GM21717 (cell line): ENCODE results near the gene ST6GALNAC4.

ENCODE experiments used
- ATAC-seq: cut with Tn5 transposase; IDR thresholded peaks from one replicate; pipeline ENCODE4 v1.9.1; 2021; ENCODE audit warnings: mild to moderate bottlenecking, moderate library complexity; ENCODE audit not compliant: unreplicated experiment

The ST6GALNAC4 gene

GRCh38 chr9:127915801-127916719 lies 781 bp downstream of the ST6GALNAC4 start:
- no peak for ATAC-seq

DNA sequence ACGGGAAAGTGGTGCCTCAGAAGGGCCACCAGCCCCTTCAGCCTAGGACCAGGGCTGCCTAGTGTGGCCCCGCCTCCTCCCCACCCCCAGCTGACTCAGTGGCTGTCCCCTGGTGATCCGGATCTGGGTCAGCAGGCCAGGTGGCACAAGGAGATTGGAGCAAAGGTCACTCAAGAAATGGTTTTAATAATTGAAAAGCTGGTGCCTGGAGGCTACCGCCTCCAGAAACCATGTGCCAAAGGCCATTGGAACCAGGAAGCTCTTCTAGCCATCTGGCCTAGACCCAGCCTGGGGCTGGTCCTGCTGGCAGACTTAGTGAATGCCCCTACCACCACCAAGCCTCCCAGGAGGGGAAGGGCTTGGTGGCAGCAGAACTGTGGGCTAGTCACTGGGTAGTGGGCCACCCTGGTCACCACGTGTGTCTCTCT lies 1.5 kb downstream of the ST6GALNAC4 start:
- no peak for ATAC-seq

- no peak for ATAC-seq
Observed at GRCh38 chr9:127913682-127914081, 3.2 kb downstream of the ST6GALNAC4 start.

DNA sequence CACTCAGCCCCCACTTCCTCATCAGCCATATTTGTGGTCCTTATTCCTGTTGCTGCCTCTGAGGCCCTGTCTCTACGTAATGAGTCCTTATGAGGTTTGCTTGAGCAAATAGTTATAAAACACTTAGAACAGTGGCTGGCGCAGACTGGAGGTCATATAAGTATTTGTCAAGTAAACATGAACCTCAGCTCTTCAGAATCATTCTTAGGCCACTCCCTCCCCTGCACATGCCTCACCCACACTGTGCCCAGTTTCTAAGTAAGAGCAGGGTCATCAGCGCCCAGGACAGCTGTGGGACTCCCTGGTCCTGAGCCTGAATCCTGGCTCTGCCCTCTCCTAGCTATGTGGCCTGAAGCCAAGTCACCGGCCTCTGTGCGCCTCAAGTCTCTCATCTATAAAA lies 4.0 kb downstream of the ST6GALNAC4 start:
- ATAC-seq, result no peak

DNA sequence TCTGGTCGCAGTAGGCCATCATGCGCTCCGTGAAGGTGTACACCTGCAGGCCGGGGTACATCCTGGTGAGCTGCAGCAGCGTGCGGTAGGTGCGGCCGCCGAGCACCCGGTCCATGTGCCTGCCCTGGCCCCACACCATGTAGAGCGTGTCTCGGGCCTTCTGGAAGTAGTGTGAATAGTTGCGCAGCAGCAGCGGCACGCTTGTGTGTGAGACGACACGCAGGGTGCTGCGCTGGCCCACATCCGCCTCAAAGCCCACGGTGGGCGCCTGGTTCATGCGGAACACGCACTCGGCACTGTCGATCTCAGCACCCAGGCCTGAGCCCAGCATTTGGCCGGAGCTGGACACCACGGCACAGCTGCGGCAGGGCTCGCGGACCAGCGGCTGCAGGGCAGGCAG lies 4.5 kb downstream of the ST6GALNAC4 start:
- no peak for ATAC-seq

GRCh38 chr9:127910613-127911205 lies 6.1 kb downstream of the ST6GALNAC4 start:
- no peak for ATAC-seq

DNA sequence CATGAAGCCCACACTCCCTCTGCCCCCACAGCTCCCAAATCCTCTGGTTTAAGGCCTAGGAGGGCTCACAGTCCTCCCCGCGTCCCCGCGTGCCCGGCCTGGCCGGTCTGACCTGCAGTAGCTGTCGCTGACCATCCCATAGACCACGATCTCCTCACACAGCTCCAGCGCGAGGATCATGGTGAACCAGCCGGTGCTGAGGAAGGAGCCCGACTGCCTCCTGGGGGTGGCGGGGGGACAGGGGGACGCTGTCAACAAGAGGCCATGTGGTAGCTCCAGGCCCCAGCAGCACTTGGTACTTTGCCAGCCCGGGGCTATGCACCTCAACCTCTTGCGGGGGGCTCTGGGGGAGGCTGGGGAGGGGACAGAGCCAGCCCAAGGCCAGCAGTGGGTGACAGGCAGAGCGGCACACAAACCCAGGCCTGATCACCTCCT lies 7.0 kb downstream of the ST6GALNAC4 start:
- ATAC-seq, result no peak

DNA sequence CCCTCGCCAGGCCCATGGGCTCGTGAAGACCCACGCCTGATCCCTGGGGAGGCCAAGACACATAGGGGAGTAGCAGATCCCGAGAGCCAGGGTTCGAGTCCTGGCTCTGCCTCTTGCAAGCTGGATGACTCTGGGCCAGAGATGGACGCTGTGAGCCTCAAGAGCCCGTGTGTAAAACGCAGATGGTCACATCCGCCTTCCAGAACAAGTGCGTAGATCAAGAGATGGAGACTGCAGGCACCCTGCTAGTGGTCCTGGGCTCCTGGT lies 8.2 kb downstream of the ST6GALNAC4 start:
- ATAC-seq, result no peak

GRCh38 chr9:127907867-127908659 lies 8.8 kb downstream of the ST6GALNAC4 start:
- ATAC-seq, result no peak

DNA sequence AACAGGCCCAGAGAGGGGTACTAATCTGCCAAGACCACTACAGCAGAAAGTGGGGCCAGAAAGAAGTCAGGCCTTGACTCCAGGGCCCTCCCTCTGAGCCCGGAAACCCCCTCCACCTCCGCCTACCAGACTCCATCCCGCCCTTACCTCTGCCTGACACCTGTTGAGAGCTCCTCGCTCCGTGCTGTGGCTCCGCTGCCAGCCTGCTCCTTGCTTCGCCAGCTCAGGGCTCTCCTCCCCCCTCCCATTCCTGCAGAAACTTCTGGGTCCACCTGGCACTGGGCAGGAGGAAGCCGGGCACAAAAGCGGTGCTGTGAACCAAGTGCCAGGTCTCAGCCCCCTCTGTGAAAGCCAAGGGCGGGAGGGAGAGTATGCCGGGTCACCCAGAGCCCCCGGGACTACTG lies 11.1 kb downstream of the ST6GALNAC4 start:
- peak; percentile 36 for ATAC-seq

- ATAC-seq, result no peak
Observed at GRCh38 chr9:127905004-127905728, 11.7 kb downstream of the ST6GALNAC4 start.

- ATAC-seq, result no peak
Observed at GRCh38 chr9:127904561-127905003, 12.3 kb downstream of the ST6GALNAC4 start.

GRCh38 chr9:127903557-127904475 lies 13.0 kb downstream of the ST6GALNAC4 start:
- ATAC-seq, result no peak

DNA sequence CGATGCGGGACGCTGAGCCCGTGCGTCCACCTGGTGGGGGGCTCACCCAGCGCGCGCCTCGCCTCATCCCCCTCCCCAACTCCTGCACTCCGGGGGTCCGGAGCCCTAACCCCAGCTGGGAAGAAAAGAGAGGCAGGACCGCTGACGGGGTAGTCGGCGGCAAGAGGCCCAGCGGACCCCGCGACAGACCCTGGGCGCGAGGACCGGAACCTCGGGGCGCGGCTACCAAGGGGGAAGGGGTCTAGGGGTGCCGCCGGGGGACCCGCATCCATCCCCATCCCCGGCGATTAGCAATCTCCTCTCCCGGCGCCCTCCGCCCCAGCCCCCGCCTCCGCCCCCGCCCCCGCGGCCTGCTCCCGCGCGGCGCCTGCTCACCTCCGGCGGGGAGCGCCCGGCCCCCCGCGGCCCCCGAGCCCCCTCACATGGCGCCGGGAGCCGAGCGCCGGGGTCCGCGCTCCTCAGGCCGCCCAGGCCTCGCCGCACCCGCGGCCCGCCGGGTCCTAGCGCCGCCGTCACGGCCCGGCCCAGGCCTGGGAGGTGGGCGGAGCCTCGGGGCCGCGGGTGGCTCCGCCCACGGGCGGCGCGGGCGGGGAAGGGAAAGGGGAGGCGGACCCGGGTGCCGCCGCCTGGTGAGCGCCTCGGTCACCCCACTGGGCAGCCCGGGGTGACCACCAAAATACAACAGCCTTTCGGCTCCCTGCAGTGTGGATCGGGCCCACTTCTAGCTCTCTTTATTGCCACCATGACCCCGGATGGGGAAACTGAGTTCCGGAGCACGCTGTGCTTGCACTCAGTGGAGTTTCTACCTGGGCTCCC lies 17.5 kb downstream of the ST6GALNAC4 start, which contains the start of gene ST6GALNAC6:
TSS of gene ST6GALNAC6 (minus strand) at position 476 of the 816 bp plus-strand sequence. CDS start 1,622 bp downstream, outside the sequence.
- peak; percentile 53 for ATAC-seq

GRCh38 chr9:127898433-127899127 lies 18.3 kb downstream of the ST6GALNAC4 start:
- peak; percentile 17 for ATAC-seq

- no peak for ATAC-seq
Observed at GRCh38 chr9:127897193-127897692, 19.6 kb downstream of the ST6GALNAC4 start.

GRCh38 chr9:127896395-127897192 lies 20.2 kb downstream of the ST6GALNAC4 start:
- no peak for ATAC-seq
